Kidney glomerular epithelial cell (primary cell): ENCODE results near the gene C9orf50.
A peak's percentile ranks its signal among the peaks of the same experiment; 100 is the strongest.

Experiments used
- DNase-seq: peaks from one replicate; lab custom pipeline; 2025; lab: John Stamatoyannopoulos, UW

C9orf50 gene

DNA sequence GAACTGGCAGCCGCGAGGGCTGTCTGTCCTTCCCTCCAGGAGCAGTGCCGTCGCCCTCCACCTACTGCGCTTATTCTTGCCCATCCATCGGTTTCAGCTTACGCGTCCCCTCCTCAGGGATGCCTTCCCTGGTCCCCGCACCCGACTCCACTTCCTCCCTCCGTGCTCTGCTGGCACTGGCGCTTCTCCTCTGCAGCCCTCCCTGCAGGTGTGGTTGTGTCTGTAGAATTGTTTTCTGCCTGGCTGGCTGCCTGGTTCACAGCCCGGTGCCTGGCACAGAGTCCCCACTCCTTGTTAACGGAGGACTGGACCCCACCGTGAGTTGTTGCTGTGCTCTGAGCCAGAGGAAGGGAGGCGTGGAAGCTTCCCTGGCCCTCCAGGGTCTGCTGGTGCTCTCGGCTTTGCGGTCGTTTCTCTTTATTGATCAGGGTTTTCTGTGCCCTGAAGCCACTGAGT, 10.8 kb upstream of the C9orf50 start:
- DNase-seq: no peak

GRCh38 chr9:129630967-129631673, 10.2 kb upstream of the C9orf50 start:
- DNase-seq: no peak

DNA sequence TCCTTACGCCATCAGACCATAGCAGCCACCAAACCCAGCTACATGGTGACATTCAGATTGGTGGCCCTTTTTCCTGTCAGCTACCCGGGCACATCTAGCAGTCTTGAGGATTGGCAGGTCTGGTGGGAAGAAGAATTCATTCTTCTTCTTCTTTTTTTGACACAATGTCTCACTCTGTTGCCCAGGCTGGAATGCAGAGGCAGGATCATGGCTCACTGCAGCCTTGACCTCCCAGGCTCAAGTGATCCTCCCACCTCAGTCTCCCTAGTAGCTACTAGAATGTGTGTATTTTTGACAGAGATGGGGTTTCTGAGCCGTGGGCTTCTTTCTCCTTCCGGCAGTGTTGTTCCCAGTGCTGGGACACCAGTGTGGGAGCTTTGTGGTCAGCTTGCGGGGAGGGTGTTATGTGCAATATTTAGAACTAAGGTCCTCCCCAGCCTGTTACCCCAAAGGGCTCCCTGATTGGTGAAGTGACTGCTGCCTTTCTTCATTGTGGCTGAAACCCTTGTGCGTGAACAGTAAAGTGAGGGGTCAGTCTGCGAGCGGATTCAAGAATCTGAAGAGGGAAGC, 8.4 kb upstream of the C9orf50 start:
- no peak for DNase-seq

DNA sequence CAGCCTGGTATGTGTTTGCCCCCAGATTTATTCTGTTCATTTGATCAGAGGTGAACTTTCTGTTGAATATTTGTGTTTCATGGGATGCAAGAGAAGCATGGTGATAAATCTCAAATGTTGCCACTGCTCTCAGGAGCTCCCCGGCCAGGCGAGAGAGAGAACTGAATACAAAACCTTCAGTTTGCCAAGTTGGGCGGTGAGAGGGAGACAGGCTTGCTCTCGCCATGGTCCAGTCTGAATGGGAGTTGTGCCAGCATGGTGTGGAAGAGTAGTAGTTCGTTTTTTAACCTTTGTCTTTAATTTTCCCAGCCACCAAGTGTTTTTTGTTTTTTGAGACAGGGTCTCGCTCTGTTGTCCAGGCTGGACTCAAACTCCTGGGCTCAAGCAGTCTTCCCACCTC, 7.8 kb upstream of the C9orf50 start:
- no peak for DNase-seq

GRCh38 chr9:129627556-129628440, 6.9 kb upstream of the C9orf50 start:
- DNase-seq: no peak

DNA sequence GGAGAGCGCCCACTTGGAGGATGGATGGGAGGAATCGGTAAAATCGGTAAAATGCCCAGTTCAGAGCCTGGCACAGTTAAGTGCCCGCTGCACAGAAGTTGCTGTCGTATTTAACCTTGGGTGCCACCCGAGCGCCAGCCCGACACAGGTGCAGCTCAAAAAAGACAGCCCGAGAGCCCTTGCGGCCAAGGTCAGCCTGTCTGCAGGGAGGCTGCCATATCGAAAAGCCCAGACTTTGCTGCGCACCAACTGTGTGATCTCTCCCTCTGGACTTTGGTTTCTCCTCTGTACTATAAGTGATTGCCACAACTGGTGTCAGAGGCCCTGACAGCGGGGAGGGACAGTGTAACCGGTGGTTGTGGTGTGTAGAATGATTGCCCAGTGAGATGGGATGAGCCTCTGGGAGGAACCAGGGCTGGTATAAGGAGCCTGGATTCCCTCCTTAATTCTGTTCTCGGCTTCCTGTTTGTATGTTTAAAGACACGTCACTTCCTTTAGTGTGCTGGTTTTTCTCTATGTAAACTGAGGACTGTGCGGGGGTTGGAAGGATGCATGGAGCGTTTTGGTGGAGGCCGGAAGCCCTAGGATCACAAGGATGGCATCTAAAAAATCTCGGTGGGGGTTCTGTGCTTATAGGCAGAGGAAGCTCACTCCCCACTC, 5.9 kb upstream of the C9orf50 start:
- peak; percentile 79 for DNase-seq

DNA sequence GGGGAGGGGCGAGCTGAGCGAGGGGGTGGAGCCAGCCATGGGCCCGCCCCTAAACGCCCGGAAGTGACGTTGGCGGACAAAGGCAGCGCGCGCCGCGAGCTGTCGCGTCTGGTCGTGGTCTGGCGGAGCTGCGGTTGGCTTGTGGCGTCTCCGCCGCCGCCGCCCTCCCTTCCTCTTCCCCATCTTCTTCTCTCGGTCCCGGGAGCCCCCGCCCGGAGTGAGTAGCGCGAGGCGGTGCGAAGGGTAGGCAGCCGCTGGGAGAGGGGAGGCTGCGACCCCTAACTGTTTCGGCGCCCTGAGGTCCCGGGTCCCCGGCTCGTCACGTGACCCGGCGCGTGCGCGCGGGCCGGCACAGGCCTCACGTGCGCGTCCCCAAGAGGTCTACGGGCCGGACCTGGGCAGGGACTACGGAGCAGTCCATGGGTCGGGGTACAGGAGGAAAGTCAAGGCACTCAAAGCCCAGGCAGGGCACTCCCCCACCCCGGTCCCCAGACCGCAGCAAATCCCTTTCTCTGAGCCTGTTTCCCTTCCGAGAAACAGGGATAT, 5.3 kb upstream of the C9orf50 start, which contains the start of gene NTMT1:
Gene NTMT1, plus strand, starts transcription at position 85 of the 546 bp plus-strand sequence. CDS start 6,541 bp downstream, outside the sequence.
- peak; percentile 51 for DNase-seq

- DNase-seq: no peak
These were observed 4.0 kb upstream of the C9orf50 start for GRCh38 chr9:129624947-129625346.

GRCh38 chr9:129624168-129624759, 3.4 kb upstream of the C9orf50 start:
- peak; percentile 32 for DNase-seq

GRCh38 chr9:129623331-129623730, 2.4 kb upstream of the C9orf50 start:
- no peak for DNase-seq

- no peak for DNase-seq
These were observed 873 bp downstream of the C9orf50 start for GRCh38 chr9:129619787-129620668.

GRCh38 chr9:129617167-129617566, 3.7 kb downstream of the C9orf50 start:
- DNase-seq: peak; percentile 59

DNA sequence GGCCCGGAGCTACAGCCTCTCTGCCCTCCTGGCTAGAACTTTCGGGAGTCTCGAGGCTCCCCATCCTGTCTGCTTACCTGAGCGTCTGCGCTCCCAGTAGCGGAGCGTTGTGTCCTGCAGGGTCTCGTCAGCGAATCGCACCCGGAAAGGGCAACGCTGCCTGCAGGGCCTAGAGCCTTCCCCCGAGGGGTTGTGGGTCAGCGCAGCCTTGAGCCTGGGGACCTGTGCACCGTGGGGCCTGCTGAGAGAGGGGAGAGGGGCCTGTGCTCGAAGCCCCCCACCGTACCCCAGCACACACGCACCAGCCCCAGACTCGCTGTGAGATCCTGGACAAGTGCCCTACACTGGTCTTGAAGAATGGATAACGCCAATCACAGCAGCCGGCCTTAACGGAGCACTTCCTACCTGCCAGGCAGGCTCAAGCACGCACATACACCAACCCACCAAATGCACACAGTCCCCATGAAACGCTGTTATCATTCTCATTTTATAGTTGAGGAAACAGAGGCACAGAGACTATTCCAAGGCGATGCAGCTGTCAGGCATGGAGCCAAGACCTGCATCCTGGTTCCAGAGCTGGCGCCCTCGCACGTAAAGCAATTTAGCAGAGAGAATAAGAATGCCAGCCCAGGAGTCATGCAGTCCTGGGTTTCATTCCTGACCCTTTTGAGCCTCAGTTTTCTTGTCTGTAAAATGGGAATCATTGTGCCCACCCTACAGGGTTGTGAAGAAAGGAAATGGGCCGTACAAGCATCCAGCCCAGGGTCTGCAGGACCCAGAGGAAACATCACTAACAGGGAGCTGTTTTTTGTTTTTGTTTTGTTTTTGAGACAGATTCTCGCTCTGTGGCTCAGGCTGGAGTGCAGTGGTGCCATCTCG, 5.3 kb downstream of the C9orf50 start:
- no peak for DNase-seq

- no peak for DNase-seq
These were observed 6.0 kb downstream of the C9orf50 start for GRCh38 chr9:129614932-129615331.

DNA sequence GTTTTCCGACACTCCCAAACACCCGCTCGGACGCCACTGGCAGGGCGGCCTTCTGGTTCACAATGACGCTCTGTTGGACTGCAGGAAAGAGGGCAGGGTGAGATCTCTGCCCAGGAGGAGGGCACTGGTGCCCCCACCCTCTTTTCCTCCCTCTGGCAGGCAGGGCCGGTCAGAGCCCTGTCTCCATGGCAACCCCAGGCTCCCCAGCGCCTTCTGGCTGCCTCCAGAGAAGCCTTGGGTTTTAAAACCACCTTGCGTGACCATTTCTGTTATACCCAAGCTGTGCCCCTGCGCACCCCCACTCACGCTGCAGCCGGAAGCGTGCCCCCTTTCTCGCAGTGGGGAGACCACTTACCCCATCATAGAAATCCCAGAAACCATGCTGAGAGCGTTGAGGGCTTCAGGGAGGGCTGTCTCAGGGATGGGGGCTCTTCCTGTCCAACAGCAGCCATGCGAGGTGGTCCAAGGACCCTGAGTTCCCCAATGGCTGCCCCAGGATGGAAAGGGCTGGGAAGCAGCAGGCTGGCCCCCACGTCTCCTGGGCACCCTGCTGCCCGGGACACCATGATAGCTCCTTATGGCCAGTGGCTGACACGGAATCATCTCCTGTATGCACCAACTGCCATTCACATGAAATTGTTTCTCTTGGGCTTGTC, 7.3 kb downstream of the C9orf50 start:
- no peak for DNase-seq

DNA sequence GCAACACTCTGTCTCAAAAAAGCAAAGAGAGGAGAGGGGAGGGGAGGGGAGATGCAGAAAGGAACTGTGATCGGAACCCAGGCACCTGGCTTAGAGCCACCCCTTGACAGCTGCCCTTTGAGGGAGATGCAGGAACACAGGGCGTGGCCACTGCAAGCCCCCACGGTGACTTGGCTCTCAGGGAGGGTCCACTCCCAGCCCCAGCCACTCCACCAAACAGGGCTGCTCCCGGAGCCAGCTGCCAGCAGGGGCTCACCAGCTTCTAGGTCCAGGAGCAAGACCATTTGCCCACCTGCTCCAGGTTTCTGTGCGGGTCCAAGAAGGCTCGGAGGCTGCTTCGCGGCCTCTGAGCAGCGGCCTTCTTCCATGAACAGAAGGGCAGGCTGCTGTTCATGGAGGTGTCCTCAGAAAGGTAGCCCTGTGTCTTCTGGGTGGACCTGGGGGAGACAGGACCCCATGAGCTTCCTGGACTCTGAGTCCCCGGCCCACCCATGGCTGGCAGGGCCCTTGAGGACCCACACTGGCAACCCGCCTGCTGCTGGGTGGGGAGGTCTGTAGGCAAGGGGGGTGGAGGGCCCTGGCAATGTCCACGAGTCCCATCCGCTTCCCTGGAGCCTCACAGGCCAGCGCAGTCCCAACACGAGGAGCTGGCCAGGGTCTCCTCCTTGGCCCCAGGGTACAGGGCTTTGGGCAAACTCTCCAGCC, 7.9 kb downstream of the C9orf50 start:
- no peak for DNase-seq

DNA sequence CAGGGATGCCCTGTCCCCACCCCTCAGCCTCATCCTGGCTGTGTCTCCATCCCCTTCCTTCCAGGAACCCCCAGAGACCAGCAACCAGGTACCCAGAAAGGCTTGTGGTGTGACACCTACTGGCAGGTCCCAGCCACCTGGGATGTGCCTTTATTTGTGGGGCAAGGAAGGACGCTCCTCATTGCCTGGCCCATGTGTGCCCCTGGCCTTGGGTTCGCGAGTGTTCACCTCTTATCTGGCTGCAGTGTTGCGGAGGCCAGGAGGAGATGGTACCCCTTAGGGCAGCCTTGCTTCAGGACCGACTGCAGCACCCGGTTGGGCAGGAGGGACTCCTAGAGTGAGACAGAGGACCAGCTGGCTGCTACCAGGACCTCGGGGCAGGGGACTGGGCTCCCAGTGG, 8.8 kb downstream of the C9orf50 start:
- no peak for DNase-seq

DNA sequence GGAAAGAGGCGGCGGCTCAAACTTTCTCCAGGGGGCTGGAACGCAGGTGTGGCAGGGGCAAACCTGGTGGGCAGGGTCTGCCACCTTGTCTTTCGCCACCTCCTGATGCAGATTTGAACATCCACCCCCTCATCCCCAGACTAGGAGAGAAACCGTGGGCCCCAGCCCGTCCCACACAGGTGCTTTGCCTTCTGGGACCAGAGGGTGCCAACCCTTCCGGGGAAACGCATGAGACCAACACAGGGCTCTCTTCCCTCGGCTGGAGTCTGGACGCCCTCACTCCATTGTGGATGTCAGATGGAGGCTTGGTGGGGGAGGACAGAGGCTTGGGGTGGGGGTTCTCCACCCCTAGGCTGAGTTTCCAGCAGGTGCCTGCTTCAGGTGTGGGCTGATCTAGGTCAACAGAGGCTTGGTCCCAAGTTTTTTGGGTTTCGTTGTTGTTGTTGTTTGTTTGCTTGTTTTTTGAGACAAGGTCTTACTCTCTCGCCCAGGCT, 9.5 kb downstream of the C9orf50 start:
- DNase-seq: no peak
